ENCODE measurements around the gene MORC1. TPM values are rescaled to one million over a fixed set of nuclear protein-coding genes. Genes with fewer than 3 reads are reported as not detected.

Gene MORC1
- total RNA-seq, 2 experiments from 2014 or later: not detected

DNA sequence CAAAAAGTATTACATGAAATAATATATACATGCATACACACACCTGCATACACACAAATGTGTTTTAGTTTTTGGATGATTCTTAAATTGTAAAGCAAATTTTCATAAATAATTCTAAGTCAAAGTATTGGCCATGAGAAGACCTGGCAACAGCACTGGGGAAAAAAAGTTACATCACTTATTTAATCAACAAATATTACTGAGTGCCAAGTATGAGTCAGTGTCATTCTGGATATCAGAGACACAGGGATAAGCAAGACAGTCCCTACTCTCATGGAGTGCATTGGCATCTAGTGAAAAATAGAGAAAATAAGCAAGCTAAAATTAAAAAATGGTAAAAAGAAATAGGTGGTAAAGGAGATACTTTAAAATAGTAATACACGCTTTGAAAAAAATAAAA, 134.9 kb downstream of the MORC1 start:
- CTCF ChIA-PET: no interaction called here
- Mint-ChIP-seq H3K36me3 (ENCODE audit: low read depth) (no peaks in the 10 kb centered on the region), H3K9me3 (no peaks in the 10 kb centered on the region), H3K4me1 (no peaks in the 10 kb centered on the region), H3K4me3 (no peak overlapping the region), H3K27ac (no peak overlapping the region), H3K27me3 (peaks cover 39% of the 10 kb centered on the region)
- no peak for DNase-seq
- POLR2A ChIA-PET: no interaction called here

DNA sequence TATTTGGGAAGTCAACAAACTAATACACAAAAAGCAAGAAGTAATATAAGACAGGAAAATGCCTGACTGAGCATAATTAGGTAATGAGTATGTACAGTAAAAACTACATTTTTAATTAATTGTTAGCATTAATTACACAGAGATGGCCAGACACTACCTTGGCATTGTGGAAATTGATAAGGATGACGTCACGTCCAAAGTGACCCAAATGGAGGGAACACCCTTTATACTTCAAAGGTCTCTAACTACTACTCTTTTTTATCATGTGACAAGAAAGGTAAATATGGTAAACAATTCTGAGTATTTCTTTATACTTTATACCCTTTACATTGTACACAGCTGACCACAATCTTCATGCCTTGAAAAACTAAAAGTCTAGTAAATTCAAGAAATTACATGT, 141.9 kb downstream of the MORC1 start:
- ChIA-PET CTCF (no interaction called here), POLR2A (no interaction called here)
- Mint-ChIP-seq H3K27ac (no peak overlapping the region), H3K4me1 (no peaks in the 10 kb centered on the region), H3K4me3 (no peak overlapping the region), H3K36me3 (ENCODE audit: low read depth) (no peaks in the 10 kb centered on the region), H3K27me3 (peaks cover 9% of the 10 kb centered on the region), H3K9me3 (no peaks in the 10 kb centered on the region)
- DNase-seq: no peak

DNA sequence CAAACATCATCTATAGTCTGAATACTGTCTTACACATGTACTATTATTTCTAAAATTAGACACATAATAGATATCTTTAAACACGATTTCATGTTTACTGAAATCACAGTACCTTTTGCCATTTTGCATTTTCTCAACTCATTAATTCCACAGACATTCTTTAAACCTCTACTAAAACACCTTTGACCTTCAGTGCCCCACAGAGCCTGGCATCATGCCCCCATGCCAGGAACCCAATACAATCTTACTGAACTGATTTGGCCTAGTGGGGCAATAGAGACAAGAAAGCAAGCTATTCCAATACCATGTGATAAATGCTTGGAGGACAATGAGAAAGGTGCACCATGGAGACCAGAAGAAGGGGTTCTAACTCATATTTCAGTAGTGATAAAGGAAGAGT, 144.9 kb downstream of the MORC1 start:
- DNase-seq: no peak
- H3K27ac Mint-ChIP-seq: no peak overlapping the region
- H3K27me3 Mint-ChIP-seq: peaks cover 6% of the 10 kb centered on the region
- H3K36me3 Mint-ChIP-seq (ENCODE audit: low read depth): no peaks in the 10 kb centered on the region
- POLR2A ChIA-PET: no interaction called here
- CTCF ChIA-PET: no interaction called here
- no peaks in the 10 kb centered on the region for H3K4me1 Mint-ChIP-seq
- H3K4me3 Mint-ChIP-seq: no peak overlapping the region
- H3K9me3 Mint-ChIP-seq: no peaks in the 10 kb centered on the region

DNA sequence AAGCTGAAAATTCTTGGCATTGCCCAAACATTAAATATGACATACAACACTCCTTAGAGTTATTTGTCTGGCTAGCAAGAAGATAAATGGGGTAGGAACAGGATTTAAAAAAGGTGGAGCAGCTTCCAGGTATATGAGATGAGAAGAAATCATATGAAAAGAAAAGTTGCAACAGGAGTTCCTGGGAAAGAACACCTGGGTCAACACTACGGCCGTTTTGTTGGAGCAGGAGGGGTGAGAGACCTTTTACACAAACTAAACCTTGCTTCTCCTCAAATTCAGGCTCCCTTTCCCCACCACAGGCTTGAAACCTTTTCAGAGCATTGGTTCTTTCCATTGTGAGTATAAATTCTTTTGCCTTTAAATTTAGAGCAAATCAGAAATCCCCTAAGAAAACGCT, 145.5 kb downstream of the MORC1 start:
- H3K27ac Mint-ChIP-seq: no peak overlapping the region

DNA sequence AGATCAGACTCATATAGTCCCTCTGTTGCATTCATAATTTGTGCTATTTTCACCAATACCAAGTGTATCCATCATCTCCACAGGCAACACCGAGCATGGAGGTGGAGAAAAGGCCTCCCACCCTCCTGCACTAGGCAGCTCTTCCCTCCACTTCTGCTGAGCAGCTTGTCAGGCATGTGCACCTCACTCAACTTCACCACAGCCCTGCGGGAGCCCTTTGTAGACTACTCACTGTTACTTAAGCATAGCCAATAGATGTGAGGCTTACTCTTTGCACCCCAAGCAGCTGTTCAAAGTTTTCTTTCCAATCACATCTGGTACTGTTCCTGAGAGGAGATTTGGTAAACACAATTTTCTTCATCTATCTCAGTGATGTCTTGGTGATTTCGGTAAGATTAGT, 147.4 kb downstream of the MORC1 start:
- CTCF ChIA-PET: interaction anchor here (1.5 kb wide), 1 partner anchor 53 kb away, joined by 3 read pairs; no protein-coding TSS in a partner anchor
- Mint-ChIP-seq H3K4me3 (no peak overlapping the region), H3K27ac (no peak overlapping the region)

More for the DNA sequence above, 145.5 kb downstream of the MORC1 start:
- no peak overlapping the region for H3K4me3 Mint-ChIP-seq
- CTCF ChIA-PET: no interaction called here
- H3K36me3 Mint-ChIP-seq (ENCODE audit: low read depth): no peaks in the 10 kb centered on the region
- POLR2A ChIA-PET: no interaction called here
- peaks cover 6% of the 10 kb centered on the region for H3K27me3 Mint-ChIP-seq
- no peaks in the 10 kb centered on the region for H3K9me3 Mint-ChIP-seq
- no peaks in the 10 kb centered on the region for H3K4me1 Mint-ChIP-seq
- DNase-seq: no peak

DNA sequence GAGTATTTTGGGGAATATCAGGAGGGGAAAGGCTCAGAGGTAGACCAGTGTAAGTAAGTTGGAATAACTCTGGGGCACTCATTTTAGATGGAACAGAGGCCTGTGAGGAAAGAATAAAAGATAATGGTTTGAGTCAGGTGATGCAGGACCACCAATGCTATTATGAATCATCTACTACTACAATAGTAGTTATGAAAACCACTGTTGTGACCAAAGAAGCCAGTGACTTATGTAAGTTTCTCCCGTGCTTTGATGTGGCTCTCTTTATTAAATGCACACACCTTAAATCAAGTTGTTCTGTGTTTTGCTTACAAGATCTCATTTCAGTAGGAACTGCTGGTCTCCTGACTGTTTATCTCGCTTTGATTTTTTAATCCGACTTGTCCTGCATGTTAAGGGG, 151.2 kb downstream of the MORC1 start:
- POLR2A ChIA-PET: no interaction called here
- no peak for DNase-seq
- Mint-ChIP-seq H3K4me3 (no peak overlapping the region), H3K9me3 (no peaks in the 10 kb centered on the region), H3K4me1 (peaks cover 2% of the 10 kb centered on the region), H3K27me3 (peaks cover 2% of the 10 kb centered on the region), H3K27ac (no peak overlapping the region), H3K36me3 (ENCODE audit: low read depth) (no peaks in the 10 kb centered on the region)
- CTCF ChIA-PET: no interaction called here

More for the DNA sequence above, 147.4 kb downstream of the MORC1 start:
- Mint-ChIP-seq H3K36me3 (ENCODE audit: low read depth) (no peaks in the 10 kb centered on the region), H3K9me3 (no peaks in the 10 kb centered on the region), H3K4me1 (peaks cover 2% of the 10 kb centered on the region), H3K27me3 (peaks cover 6% of the 10 kb centered on the region)
- POLR2A ChIA-PET: no interaction called here
- DNase-seq: no peak

DNA sequence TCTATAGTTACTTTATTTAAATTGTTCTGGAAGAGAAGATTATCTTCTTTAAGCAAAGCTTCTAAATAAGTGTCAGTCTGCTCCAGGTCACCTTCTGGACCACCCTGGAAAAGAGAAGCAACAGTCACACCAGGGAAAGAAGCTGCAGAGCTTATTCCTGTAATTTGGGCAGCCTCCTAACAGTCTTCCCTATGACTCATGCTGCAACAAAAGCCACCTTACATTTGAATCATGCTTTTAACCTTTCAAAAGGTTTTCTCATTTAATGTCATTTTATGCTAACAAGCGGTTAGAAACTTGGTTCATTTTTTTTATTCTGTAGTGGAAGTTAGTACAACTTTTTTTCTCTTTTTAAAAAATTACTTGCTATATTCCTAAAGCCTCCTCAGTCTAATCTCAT, 158.9 kb downstream of the MORC1 start:
- no peaks in the 10 kb centered on the region for H3K4me1 Mint-ChIP-seq
- H3K9me3 Mint-ChIP-seq: no peaks in the 10 kb centered on the region
- DNase-seq: no peak
- POLR2A ChIA-PET: no interaction called here
- CTCF ChIA-PET: interaction anchor here (1.3 kb wide), 1 partner anchor 44 kb away, joined by 3 read pairs; no protein-coding TSS in a partner anchor
- peaks cover 6% of the 10 kb centered on the region for H3K27me3 Mint-ChIP-seq
- no peak overlapping the region for H3K4me3 Mint-ChIP-seq
- H3K27ac Mint-ChIP-seq: no peak overlapping the region
- no peaks in the 10 kb centered on the region for H3K36me3 Mint-ChIP-seq (ENCODE audit: low read depth)

DNA sequence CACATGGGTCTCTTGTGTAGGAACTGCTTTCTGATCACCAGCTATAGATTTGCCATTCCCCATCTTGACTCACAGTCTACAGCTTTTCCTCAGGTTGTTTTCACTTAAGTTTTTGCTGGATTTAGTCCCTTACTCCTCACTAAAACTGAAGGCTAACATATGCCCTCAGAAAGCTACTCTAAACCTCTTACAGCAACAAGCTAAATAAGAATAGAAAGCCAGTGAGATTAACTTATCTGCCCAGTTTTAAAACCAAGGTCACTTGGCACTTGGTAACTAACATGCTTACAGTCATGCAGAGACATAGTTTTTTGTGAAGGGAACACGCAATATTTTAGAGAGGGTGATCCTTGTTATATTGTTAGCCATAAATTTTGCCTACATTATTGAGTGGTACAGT, 164.2 kb downstream of the MORC1 start, which contains the start of gene GUCA1C:
GUCA1C (minus strand) TSS at position 180 of the 400 bp plus-strand sequence; CDS start at position 63, 117 bp downstream.
- H3K27ac Mint-ChIP-seq: no peak within 1 kb of the TSS
- no peak for DNase-seq
- H3K4me3 Mint-ChIP-seq: no peak within 1 kb of the TSS
- POLR2A ChIA-PET: no interaction called here
- peaks cover 14% of the 10 kb centered on the region for H3K27me3 Mint-ChIP-seq
- H3K4me1 Mint-ChIP-seq: no peaks in the 10 kb centered on the region
- H3K36me3 Mint-ChIP-seq (ENCODE audit: low read depth): no peaks in the 10 kb centered on the region
- CTCF ChIA-PET: no interaction called here
- no peaks in the 10 kb centered on the region for H3K9me3 Mint-ChIP-seq

DNA sequence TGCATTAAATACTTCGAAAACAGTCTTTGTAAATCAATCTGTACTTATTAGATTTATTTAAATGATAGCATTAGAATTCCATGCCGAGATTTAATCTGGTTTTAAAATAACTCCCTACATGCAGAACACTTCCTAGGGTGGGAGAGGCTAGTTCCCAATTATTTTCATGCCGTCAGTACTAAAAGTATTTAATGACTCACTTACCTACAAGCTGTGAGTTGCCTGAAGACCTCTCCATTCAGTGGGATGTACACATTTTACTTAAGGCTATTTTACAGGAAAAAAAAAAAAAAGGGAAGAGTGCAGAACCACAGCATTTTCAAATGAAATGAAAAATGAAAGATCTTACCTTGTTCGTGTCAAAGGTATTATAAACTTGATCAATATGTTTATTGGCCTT, 164.7 kb downstream of the MORC1 start:
- Mint-ChIP-seq H3K9me3 (no peaks in the 10 kb centered on the region), H3K4me3 (no peak overlapping the region), H3K36me3 (ENCODE audit: low read depth) (no peaks in the 10 kb centered on the region), H3K27me3 (peaks cover 14% of the 10 kb centered on the region), H3K4me1 (no peaks in the 10 kb centered on the region), H3K27ac (no peak overlapping the region)
- ChIA-PET POLR2A (no interaction called here), CTCF (no interaction called here)
- no peak for DNase-seq

DNA sequence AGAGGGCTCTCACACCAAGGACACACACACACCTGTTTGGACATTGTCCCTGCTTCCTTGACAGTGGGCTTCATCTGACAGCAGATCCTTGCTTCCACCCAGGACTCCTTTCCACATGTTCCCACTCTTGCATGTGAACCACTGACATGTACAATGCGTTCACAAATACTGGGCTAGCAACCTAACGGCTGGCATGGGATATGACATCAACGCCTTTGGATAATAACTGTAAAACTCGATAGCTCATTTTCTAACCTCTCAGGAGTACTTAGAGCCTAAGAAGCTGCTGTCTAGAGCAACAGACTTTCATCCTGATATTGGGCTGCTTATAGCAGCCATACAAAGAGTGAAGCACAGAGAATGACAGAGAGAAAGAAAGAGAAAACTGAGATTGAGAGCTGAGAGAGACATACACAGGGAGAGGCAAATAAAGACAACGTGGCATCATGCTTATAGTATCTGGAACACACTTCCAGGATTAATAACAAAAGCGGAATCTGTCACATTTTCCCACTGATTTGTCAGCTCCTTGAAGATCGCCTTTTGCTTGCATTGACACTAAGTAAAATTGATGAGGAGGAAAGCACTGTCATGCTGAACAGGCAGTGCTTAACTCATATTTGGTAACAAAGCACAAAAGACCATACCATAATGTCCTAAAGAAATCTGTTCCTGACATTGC, 166.0 kb downstream of the MORC1 start:
- H3K27me3 Mint-ChIP-seq: peaks cover 14% of the 10 kb centered on the region
- no peaks in the 10 kb centered on the region for H3K4me1 Mint-ChIP-seq
- H3K4me3 Mint-ChIP-seq: no peak overlapping the region
- ChIA-PET CTCF (no interaction called here), POLR2A (no interaction called here)
- no peak for DNase-seq
- H3K27ac Mint-ChIP-seq: no peak overlapping the region
- H3K9me3 Mint-ChIP-seq: no peaks in the 10 kb centered on the region
- H3K36me3 Mint-ChIP-seq (ENCODE audit: low read depth): no peaks in the 10 kb centered on the region

DNA sequence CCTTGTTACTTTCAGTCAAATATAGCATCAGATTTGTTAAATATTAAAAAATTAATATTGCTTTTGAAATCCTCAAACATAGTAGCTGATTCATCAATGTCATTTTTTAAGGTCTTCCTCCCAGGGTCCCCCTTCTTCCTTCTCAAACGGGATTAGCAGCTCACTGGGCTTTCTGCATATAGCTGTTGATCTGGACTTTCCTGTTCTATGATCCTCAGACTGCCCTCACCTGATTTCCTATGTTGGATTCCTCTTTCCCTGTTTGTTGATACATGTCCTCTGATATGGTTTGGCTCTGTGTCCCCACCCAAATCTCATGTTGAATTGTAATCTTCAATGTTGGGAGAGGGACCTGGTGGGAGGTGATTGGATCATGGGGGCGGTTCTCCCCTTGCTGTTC, 170.1 kb downstream of the MORC1 start:
- peaks cover 7% of the 10 kb centered on the region for H3K27me3 Mint-ChIP-seq
- POLR2A ChIA-PET: no interaction called here

DNA sequence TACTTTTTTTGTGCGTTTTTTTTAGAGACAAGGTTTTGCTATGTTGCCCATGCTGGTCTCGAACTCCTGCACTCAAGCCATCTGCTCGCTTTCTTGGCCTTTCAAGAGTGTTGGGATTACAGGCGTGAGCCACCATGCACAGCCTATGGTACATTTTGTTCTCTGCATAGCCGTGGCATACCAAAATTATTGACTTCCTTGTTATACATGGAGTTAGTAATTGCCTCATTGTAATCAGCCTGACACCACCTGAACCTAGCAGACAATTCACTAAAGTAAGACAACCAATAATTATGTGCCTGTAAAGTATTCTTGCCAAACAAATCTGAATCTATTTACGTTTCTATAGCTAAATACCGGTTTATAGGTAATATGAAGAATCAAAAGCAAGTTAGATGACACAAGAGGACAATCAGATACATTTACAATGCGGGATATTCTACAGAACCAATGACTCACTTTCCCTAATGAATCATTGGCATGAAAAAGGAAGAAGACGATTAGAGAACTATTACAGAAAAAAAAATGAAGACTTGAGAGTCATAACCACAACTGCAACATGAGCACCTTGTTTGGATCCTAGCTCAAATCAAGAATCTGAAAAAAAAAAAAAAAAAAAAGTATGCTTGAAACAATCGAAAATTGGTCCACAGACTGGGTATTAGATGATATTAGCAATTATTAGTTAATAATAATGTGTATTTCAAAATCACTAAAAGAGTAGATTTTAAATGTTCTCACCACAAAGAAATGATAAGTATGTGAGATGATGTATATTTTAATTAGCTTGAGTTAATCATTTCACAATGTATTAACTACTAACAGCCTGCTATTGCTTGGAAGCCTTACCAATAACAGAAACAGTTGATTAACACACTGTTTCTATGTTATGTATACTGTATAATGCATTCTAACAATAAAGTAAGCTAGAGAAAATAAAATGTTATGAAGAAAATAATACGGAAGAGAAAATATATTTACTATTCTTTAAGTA, 171.3 kb downstream of the MORC1 start:
- Mint-ChIP-seq H3K27me3 (peaks cover 2% of the 10 kb centered on the region), H3K36me3 (ENCODE audit: low read depth) (no peaks in the 10 kb centered on the region), H3K9me3 (no peaks in the 10 kb centered on the region), H3K4me1 (no peaks in the 10 kb centered on the region), H3K27ac (no peak overlapping the region), H3K4me3 (no peak overlapping the region)
- DNase-seq: no peak
- POLR2A ChIA-PET: no interaction called here
- CTCF ChIA-PET: interaction anchor here (1.0 kb wide), 1 partner anchor 77 kb away, joined by 3 read pairs; no protein-coding TSS in a partner anchor

More for the DNA sequence above, 170.1 kb downstream of the MORC1 start:
- CTCF ChIA-PET: no interaction called here
- Mint-ChIP-seq H3K4me3 (no peak overlapping the region), H3K36me3 (ENCODE audit: low read depth) (no peaks in the 10 kb centered on the region), H3K27ac (no peak overlapping the region), H3K4me1 (no peaks in the 10 kb centered on the region), H3K9me3 (no peaks in the 10 kb centered on the region)
- no peak for DNase-seq

DNA sequence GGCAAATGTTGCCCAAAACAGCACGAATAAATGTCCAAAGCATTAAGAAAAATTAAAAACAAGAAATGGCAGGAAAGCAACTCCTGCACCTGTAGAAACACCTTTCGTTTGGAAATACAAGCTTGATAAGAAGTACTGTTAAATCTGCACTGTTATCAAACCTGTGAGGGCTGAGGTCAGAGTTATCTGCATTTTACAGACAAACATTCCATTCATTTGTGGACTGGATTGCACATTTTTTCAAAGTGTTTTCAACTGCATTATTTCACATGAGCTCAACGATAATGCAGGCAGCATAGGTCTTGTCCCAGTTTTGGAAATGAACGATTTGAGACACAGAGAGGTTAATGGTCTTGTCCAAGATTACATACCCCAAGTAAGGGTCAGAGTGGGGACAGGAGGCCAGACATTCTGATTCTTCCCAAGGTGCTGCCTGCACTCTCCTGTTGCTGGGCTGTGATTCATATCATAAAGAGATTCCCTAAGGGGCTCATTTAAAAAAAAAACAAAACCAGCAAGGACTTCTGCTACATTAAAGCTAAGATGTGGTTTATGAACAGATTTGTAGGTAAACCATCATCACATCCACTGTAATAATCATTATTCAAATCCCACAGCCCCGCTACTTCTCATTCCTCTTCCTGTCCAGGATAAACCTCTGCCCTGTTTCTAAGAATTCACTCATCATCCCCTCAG, 177.2 kb downstream of the MORC1 start:
- Mint-ChIP-seq H3K36me3 (ENCODE audit: low read depth) (no peaks in the 10 kb centered on the region), H3K27ac (no peak overlapping the region), H3K27me3 (no peaks in the 10 kb centered on the region), H3K4me1 (no peaks in the 10 kb centered on the region), H3K9me3 (no peaks in the 10 kb centered on the region), H3K4me3 (no peak overlapping the region)
- ChIA-PET CTCF (no interaction called here), POLR2A (no interaction called here)
- no peak for DNase-seq

Measured in activated CD4-positive, alpha-beta memory T cell treated with anti-CD3 and anti-CD28 coated beads, Interleukin-2, amount 10 ng/mL, durations not matched to agents 7 days and 5 days (primary cell).